GM23248 (cell line): ENCODE results near the gene MAST1. TPM values are rescaled to one million over a fixed set of nuclear protein-coding genes. Genes with fewer than 3 reads are reported as not detected.
"Not testable (repeated sequence)": the region's sequence is repeated elsewhere in the genome, so short reads cannot be mapped to it uniquely, and the experiment has no call there.

ENCODE experiments used
- DNase-seq: peaks from one replicate; pipeline ENCODE4 v3.0.0-alpha.2; 2015
- H2AFZ ChIP-seq: fragments of 200-600 bp; sonication (generic); 2 replicates; pipeline ENCODE4 v1.6.1; 2016; ENCODE audit warnings: antibody characterized with exemption
- H3F3A ChIP-seq: fragments of 200-600 bp; sonication (generic); 2 replicates; pipeline ENCODE4 v1.6.1; 2016; ENCODE audit warnings: mild to moderate bottlenecking, antibody characterized with exemption, mixed run types; ENCODE audit not compliant: insufficient read depth
- H3K27ac ChIP-seq: fragments of 200-600 bp; sonication (generic); 2 replicates; pipeline ENCODE4 v1.5.1; 2016; ENCODE audit warnings: mild to moderate bottlenecking
- H3K27me3 ChIP-seq: fragments of 200-600 bp; sonication (generic); replicated peaks from 2 replicates; pipeline ENCODE4 v1.6.1; 2016; ENCODE audit warnings: mild to moderate bottlenecking; ENCODE audit not compliant: insufficient read depth
- H3K36me3 ChIP-seq: fragments of 200-600 bp; sonication (generic); 2 replicates; pipeline ENCODE4 v1.6.1; 2016; ENCODE audit warnings: low read depth, mild to moderate bottlenecking
- H3K4me1 ChIP-seq: fragments of 200-600 bp; sonication (generic); 2 replicates; pipeline ENCODE4 v1.6.1; 2016; ENCODE audit warnings: mild to moderate bottlenecking; ENCODE audit not compliant: insufficient read depth
- H3K4me2 ChIP-seq: fragments of 200-600 bp; sonication (generic); one replicate; pipeline ENCODE4 v1.6.1; 2016; ENCODE audit warnings: mild to moderate bottlenecking; ENCODE audit not compliant: unreplicated experiment
- H3K4me3 ChIP-seq: fragments of 200-600 bp; sonication (generic); 2 replicates; pipeline ENCODE4 v1.5.1; 2016; ENCODE audit warnings: mild to moderate bottlenecking
- H3K79me2 ChIP-seq: fragments of 200-600 bp; sonication (generic); 2 replicates; pipeline ENCODE4 v1.6.1; 2016; ENCODE audit warnings: mild to moderate bottlenecking; ENCODE audit not compliant: insufficient read depth
- H3K9ac ChIP-seq: fragments of 200-600 bp; sonication (generic); 2 replicates; pipeline ENCODE4 v1.6.1; 2016; ENCODE audit warnings: mild to moderate bottlenecking
- H3K9me2 ChIP-seq: fragments of 200-600 bp; sonication (generic); 2 replicates; pipeline ENCODE4 v1.6.1; 2016; ENCODE audit warnings: mixed run types, mild to moderate bottlenecking, moderate library complexity; ENCODE audit not compliant: insufficient read depth
- H3K9me3 ChIP-seq: fragments of 200-600 bp; sonication (generic); one replicate; pipeline ENCODE4 v1.6.1; 2017; ENCODE audit warnings: low read depth
- H4K20me1 ChIP-seq: fragments of 200-600 bp; sonication (generic); 2 replicates; pipeline ENCODE4 v1.6.0; 2016; ENCODE audit not compliant: insufficient read depth
- EZH2 ChIP-seq: fragments of 200-600 bp; sonication (generic); IDR thresholded peaks from 2 replicates; pipeline ENCODE4 v1.6.1; 2018; ENCODE audit warnings: antibody characterized with exemption, mild to moderate bottlenecking; ENCODE audit not compliant: insufficient read depth, poor library complexity, severe bottlenecking
- EZH2phosphoT487 ChIP-seq: fragments of 200-600 bp; sonication (generic); IDR thresholded peaks from 2 replicates; pipeline ENCODE4 v1.6.1; 2018; ENCODE audit warnings: antibody characterized with exemption, moderate library complexity, mild to moderate bottlenecking, low read depth; ENCODE audit not compliant: insufficient read depth
- WGBS, 2 experiments: methylation state at CpG; one replicate each; pipeline ENCODE4 v1.1.6; 2015 to 2017; ENCODE audit warnings: low lambda C conversion rate in 2 of 2, low coverage in 1 of 2; ENCODE audit errors: missing lambda C conversion rate in 2 of 2; 5-methylcytosine and 5-hydroxymethylcytosine counted together
- in situ Hi-C: fragments of 300-500 bp; cut with MboI; formaldehyde crosslinking; loops from 2 replicates; pipeline ENCODE4 v1.15.0; 2020
- polyA plus RNA-seq: library from polyadenylated mRNA; unstranded; fragments of >200 nt; fragmentation: Nextera tagmentation; extraction: Ambion mirVana; gene quantifications from 2 replicates; pipeline ENCODE4 v1.2.1, GENCODE V29; 2016
- total RNA-seq: library from RNA; depleted of rRNA; stranded (reverse); fragments of >200 nt; shearing (Covaris generic); gene quantifications from 2 replicates; pipeline ENCODE4 v1.2.3, GENCODE V29; 2014

The MAST1 gene
- total and polyA plus RNA-seq, 2 experiments from 2014 or later: 0.24 TPM; not detected in 1

DNA sequence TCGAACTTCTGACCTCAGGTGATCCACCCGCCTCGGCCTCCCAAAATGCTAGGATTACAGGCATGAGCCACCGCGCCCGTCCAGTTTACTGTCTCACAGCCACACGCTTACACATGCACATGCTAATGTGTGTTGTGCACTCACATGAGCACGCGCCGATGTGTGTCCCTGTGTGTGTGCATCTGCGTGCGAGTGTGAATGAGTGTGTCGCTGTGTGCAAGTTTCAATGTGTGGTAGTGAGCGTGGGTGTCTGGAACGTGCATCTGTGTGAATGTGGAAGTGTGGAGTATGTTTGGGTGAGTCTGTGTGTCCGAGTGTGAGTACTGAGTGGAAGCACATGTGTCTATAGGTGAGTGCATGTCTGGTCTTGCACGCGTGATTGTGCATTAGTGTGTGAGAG is 4.2 kb downstream of the MAST1 start:
- DNase-seq: no peak
- Histone ChIP-seq H3K27me3 (peaks cover 34% of the 10 kb centered on the region), H3K9me2 (no peaks in the 10 kb centered on the region), H3F3A (0 out of 2 replicates have a peak, but pooled peaks cover 4% of the 10 kb centered on the region), H3K9ac (no peak overlapping the region), H3K4me2 (no peak overlapping the region), H3K4me1 (no peaks in the 10 kb centered on the region; the same call in 1 of the 2 replicates), H3K79me2 (no peaks in the 10 kb centered on the region), H3K36me3 (no peaks in the 10 kb centered on the region), H3K9me3 (no peaks in the 10 kb centered on the region), H4K20me1 (no peaks in the 10 kb centered on the region), H2AFZ (no peak overlapping the region), H3K4me3 (no peak overlapping the region), H3K27ac (no peak overlapping the region)
- TF ChIP-seq EZH2phosphoT487 (no peak), EZH2 (no peak)
- 85 to 91% methylated on average over 17 to 18 of the region's 18 CpGs for WGBS, 2 experiments
- in situ Hi-C loops: no loop called here

- H2AFZ ChIP-seq: no peak overlapping the region
- H3K9me3 ChIP-seq: no peaks in the 10 kb centered on the region
- TF ChIP-seq EZH2 (no peak), EZH2phosphoT487 (no peak)
- H3K9ac ChIP-seq: no peak overlapping the region
- no peaks in the 10 kb centered on the region for H3K79me2 ChIP-seq
- no peak for DNase-seq
- peaks cover 28% of the 10 kb centered on the region for H3K27me3 ChIP-seq
- H3K4me2 ChIP-seq: no peak overlapping the region
- H3F3A ChIP-seq: 0 out of 2 replicates have a peak, but pooled peaks cover 4% of the 10 kb centered on the region
- no peak overlapping the region for H3K4me3 ChIP-seq
- 56 to 69% methylated on average over 11 of the region's 11 CpGs for WGBS, 2 experiments
- no peaks in the 10 kb centered on the region for H3K36me3 ChIP-seq
- H3K4me1 ChIP-seq: no peaks in the 10 kb centered on the region; the same call in 1 of the 2 replicates
- H4K20me1 ChIP-seq: no peaks in the 10 kb centered on the region
- in situ Hi-C loops: no loop called here
- H3K27ac ChIP-seq: no peak overlapping the region
- H3K9me2 ChIP-seq: no peaks in the 10 kb centered on the region
These were observed 5.0 kb downstream of the MAST1 start for GRCh38 chr19:12843328-12843727.

DNA sequence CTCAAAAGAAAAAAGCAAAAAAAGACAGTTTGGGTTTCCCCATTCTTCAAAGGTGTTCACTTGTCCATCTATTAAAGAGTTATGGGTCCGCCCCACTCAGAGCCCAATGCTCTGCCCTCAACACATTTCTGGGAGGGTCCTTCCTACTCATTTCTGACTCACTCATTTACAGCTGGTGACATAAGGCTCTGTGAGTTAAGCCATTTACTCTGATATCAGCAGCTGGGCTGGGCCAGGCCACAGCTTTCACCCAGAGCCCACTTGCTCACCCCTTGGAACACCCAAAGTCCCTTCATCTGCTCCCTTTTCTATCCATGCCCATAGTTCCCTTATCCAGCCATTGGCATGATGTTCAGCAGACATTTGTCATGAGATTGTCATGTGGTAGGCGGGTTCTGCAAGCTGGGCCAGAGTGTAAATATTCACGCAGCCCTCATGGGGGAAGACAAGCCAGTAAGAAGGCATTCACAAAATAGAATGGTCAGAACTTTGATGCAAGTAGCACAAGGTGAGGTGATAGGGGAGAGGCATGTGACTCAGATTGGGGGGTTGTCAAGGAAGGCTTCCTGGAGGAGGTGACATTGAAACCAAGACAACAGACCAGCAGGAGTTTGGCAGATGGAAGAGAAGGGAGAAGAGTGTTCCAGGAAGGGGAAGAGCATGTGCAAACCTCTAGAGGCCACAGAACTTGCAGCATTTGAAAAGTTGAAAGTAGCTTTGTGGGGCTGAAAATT is 5.9 kb downstream of the MAST1 start:
- Histone ChIP-seq H3K79me2 (no peaks in the 10 kb centered on the region), H3K36me3 (no peaks in the 10 kb centered on the region), H3K4me3 (no peak overlapping the region), H3K9me3 (no peaks in the 10 kb centered on the region), H3K9ac (no peak overlapping the region), H3F3A (0 out of 2 replicates have a peak, but pooled peaks cover 4% of the 10 kb centered on the region), H2AFZ (no peak overlapping the region), H3K4me2 (no peak overlapping the region), H4K20me1 (no peaks in the 10 kb centered on the region), H3K4me1 (no peaks in the 10 kb centered on the region; the same call in 1 of the 2 replicates), H3K27ac (no peak overlapping the region), H3K9me2 (no peaks in the 10 kb centered on the region), H3K27me3 (peaks cover 20% of the 10 kb centered on the region)
- no peak for DNase-seq
- 46 to 67% methylated on average over 3 of the region's 3 CpGs for WGBS, 2 experiments
- in situ Hi-C loops: no loop called here
- TF ChIP-seq EZH2 (no peak), EZH2phosphoT487 (no peak)

GRCh38 chr19:12846613-12847012 is 8.3 kb downstream of the MAST1 start:
- H3F3A ChIP-seq, H3K27me3 ChIP-seq, H2AFZ ChIP-seq, H3K9me3 ChIP-seq, in situ Hi-C loops, H3K79me2 ChIP-seq, H4K20me1 ChIP-seq, H3K9me2 ChIP-seq, H3K9ac ChIP-seq, H3K4me2 ChIP-seq, DNase-seq, H3K27ac ChIP-seq, H3K36me3 ChIP-seq, H3K4me3 ChIP-seq, H3K4me1 ChIP-seq: not testable (repeated sequence)
- 63 to 67% methylated on average over 7 of the region's 7 CpGs for WGBS, 2 experiments
